Stomach (tissue), 9 donors: ENCODE results near the gene KRTAP17-1. TPM values are rescaled to one million over a fixed set of nuclear protein-coding genes. Genes with fewer than 3 reads are reported as not detected.

Experiments
- DNase-seq, 2 donors: peaks; one replicate each; pipeline versions ENCODE4 v3.0.0 to v3.0.0-alpha.2; 2013 to 2019
- H3K27ac ChIP-seq, 5 donors: fragments of 200-600 bp in 4 of 5; sonication (generic) in 4 of 5; one replicate each; pipeline ENCODE4 v1.5.1; 2013 to 2019; ENCODE audit warnings: mild to moderate bottlenecking in 1 of 5, moderate library complexity in 1 of 5
- H3K27me3 ChIP-seq, 3 donors: fragments of 200-600 bp; sonication (generic); one replicate each; pipeline ENCODE4 v1.5.1; 2017 to 2019; ENCODE audit warnings: mixed run types in 1 of 3
- H3K36me3 ChIP-seq, 4 donors: fragments of 200-600 bp; sonication (generic); 1 replicate in 3 of 4; 2 replicates in 1 of 4; pipeline ENCODE4 v1.5.1; 2016 to 2019
- H3K4me1 ChIP-seq, 4 donors: fragments of 200-600 bp; sonication (generic); one replicate each; pipeline ENCODE4 v1.5.1; 2016 to 2019
- H3K4me3 ChIP-seq, 4 donors: fragments of 200-600 bp; sonication (generic) in 3 of 4; one replicate each; pipeline ENCODE4 v1.5.1; 2016 to 2019; ENCODE audit warnings: mild to moderate bottlenecking in 1 of 4
- H3K9me3 ChIP-seq, 4 donors: fragments of 200-600 bp; sonication (generic); one replicate each; pipeline ENCODE4 v1.5.1; 2016 to 2019
- CTCF ChIP-seq, 7 experiments: fragments of 450-650 bp in 4 of 7; fragments of 200-600 bp in 3 of 7; sonication (generic) in 3 of 7; IDR thresholded peaks; one replicate each; pipeline ENCODE4 v1.5.1; 2016 to 2019; ENCODE audit warnings: antibody characterized with exemption in 7 of 7, control low read depth in 2 of 7, mild to moderate bottlenecking in 1 of 7
- EP300 ChIP-seq: sonication (generic); formaldehyde crosslinking; IDR thresholded peaks from one replicate; pipeline ENCODE4 v1.6.1; 2017; ENCODE audit warnings: antibody characterized with exemption
- POLR2A ChIP-seq, 4 donors: fragments of 450-650 bp; IDR thresholded peaks; one replicate each; pipeline ENCODE4 v1.6.1; 2016; ENCODE audit warnings: antibody characterized with exemption in 4 of 4, control low read depth in 2 of 4, mild to moderate bottlenecking in 1 of 4, moderate library complexity in 1 of 4
- POLR2AphosphoS5 ChIP-seq, 3 donors: sonication (generic); formaldehyde crosslinking; IDR thresholded peaks; one replicate each; pipeline ENCODE4 v1.6.1; 2016; ENCODE audit warnings: antibody characterized with exemption in 3 of 3
- WGBS, 5 donors: extraction: QIAGEN DNeasy Blood & Tissue Kit in 3 of 5; methylation state at CpG; one replicate each; pipeline versions ENCODE4 v1.1.5 to v1.1.7; 2013 to 2018; 5-methylcytosine and 5-hydroxymethylcytosine counted together
- intact Hi-C: fragments of 100-400 bp; cut with DNase I; formaldehyde crosslinking; loops from one replicate; pipeline ENCODE4 v1.15.1; 2023; ENCODE audit warnings: low total_unique reads
- polyA plus RNA-seq, 3 donors: library from polyadenylated mRNA; stranded (reverse); fragments of 200-250 nt; gene quantifications; one replicate each; pipeline ENCODE4 v1.2.3, GENCODE V29; 2013
- total RNA-seq, 5 donors: library from RNA; depleted of rRNA; stranded (reverse); fragments of >200 nt; gene quantifications; one replicate each; pipeline versions ENCODE4 v1.1.0 to v1.2.3, GENCODE V29; 2014 to 2016
- donor health status: healthy with polysubstance abuse.
- donor health status: Bipolar disorder and iron deficiency.
- donor health status: healthy.

KRTAP17-1 gene
- total and polyA plus RNA-seq, 8 donors = not detected

GRCh38 chr17:41304091-41304490 lies 11.4 kb downstream of the KRTAP17-1 start:
- intact Hi-C loops = no loop called here
- Histone ChIP-seq H3K9me3 (no peaks in the 10 kb centered on the region), H3K27me3 (peaks cover 0 to 19% (median 0%) of the 10 kb centered on the region in 3 donors), H3K4me3 (no peak overlapping the region), H3K27ac (no peak overlapping the region), H3K4me1 (peaks cover 0 to 6% (median 0%) of the 10 kb centered on the region in 4 donors), H3K36me3 (no peaks in the 10 kb centered on the region)
- no peak for DNase-seq
- WGBS, 5 donors = 81 to 87% (median 85%) methylated on average over 12 of the region's 12 CpGs
- no peak for TF ChIP-seq EP300
- no peak for TF ChIP-seq POLR2AphosphoS5 (IDR thresholded peaks at IDR 0.05)
- no peak for TF ChIP-seq POLR2A (IDR thresholded peaks at IDR 0.05)
- TF ChIP-seq CTCF (IDR thresholded peaks at IDR 0.05) = no peak

- intact Hi-C loops = no loop called here
- no peak for DNase-seq
- no peak for TF ChIP-seq CTCF (IDR thresholded peaks at IDR 0.05)
- TF ChIP-seq POLR2AphosphoS5 (IDR thresholded peaks at IDR 0.05) = no peak
- TF ChIP-seq EP300 = no peak
- TF ChIP-seq POLR2A (IDR thresholded peaks at IDR 0.05) = no peak
Measured at GRCh38 chr17:41302981-41303380, 12.5 kb downstream of the KRTAP17-1 start.

GRCh38 chr17:41301916-41302901 lies 13.3 kb downstream of the KRTAP17-1 start, which contains the start of gene KRTAP29-1:
TSS of gene KRTAP29-1 (minus strand) at chr17:41302851. CDS start at chr17:41302851, 0 bp downstream.
- TF ChIP-seq POLR2A (IDR thresholded peaks at IDR 0.05) (no peak), CTCF (IDR thresholded peaks at IDR 0.05) (no peak), POLR2AphosphoS5 (IDR thresholded peaks at IDR 0.05) (no peak), EP300 (no peak)
- no peak for DNase-seq
- no peaks in the 10 kb centered on the region for H3K36me3 ChIP-seq
- H3K27ac ChIP-seq = no peak within 1 kb of the TSS
- intact Hi-C loops = no loop called here
- 56 to 69% (median 63%) methylated on average over 11 of the region's 11 CpGs for WGBS, 5 donors
- H3K4me1 ChIP-seq = no peaks in the 10 kb centered on the region
- H3K27me3 ChIP-seq = peaks cover 0 to 21% (median 5%) of the 10 kb centered on the region in 3 donors
- no peak within 1 kb of the TSS for H3K4me3 ChIP-seq
- H3K9me3 ChIP-seq = no peaks in the 10 kb centered on the region

More at GRCh38 chr17:41302981-41303380, 12.5 kb downstream of the KRTAP17-1 start:
- Histone ChIP-seq H3K4me3 (no peak overlapping the region), H3K4me1 (peaks cover 0 to 1% (median 0%) of the 10 kb centered on the region in 4 donors), H3K36me3 (no peaks in the 10 kb centered on the region), H3K9me3 (no peaks in the 10 kb centered on the region), H3K27me3 (peaks cover 0 to 19% (median 5%) of the 10 kb centered on the region in 3 donors), H3K27ac (no peak overlapping the region)
- whole genome bisulfite sequencing, 5 donors = 76 to 91% (median 81%) methylated on average over 4 of the region's 4 CpGs

- no peaks in the 10 kb centered on the region for H3K9me3 ChIP-seq
- DNase-seq = no peak
- no peaks in the 10 kb centered on the region for H3K4me1 ChIP-seq
- no peak overlapping the region for H3K4me3 ChIP-seq
- 67 to 76% (median 72%) methylated on average over 5 of the region's 5 CpGs for WGBS, 5 donors
- intact Hi-C loops = no loop called here
- peaks cover 0 to 15% (median 5%) of the 10 kb centered on the region in 3 donors for H3K27me3 ChIP-seq
- no peak overlapping the region for H3K27ac ChIP-seq
- no peaks in the 10 kb centered on the region for H3K36me3 ChIP-seq
- no peak for TF ChIP-seq POLR2AphosphoS5 (IDR thresholded peaks at IDR 0.05)
- TF ChIP-seq EP300 = no peak
- no peak for TF ChIP-seq POLR2A (IDR thresholded peaks at IDR 0.05)
- no peak for TF ChIP-seq CTCF (IDR thresholded peaks at IDR 0.05)
Measured at GRCh38 chr17:41301204-41301790, 14.2 kb downstream of the KRTAP17-1 start.
